HCT116 (cell line): ENCODE results near the gene GFY.

Experiments used
- EZH2 ChIP-seq: fragments of 200-600 bp; sonication (generic); IDR thresholded peaks from 2 replicates; pipeline ENCODE4 v1.6.1; 2017; ENCODE audit warnings: antibody characterized with exemption, mixed run types
- EZH2phosphoT487 ChIP-seq: fragments of 200-600 bp; IDR thresholded peaks from 2 replicates; pipeline ENCODE4 v1.6.1; 2018; ENCODE audit warnings: antibody characterized with exemption, borderline replicate concordance
- JUND ChIP-seq: IDR thresholded peaks from 2 replicates; pipeline ENCODE4 v1.6.1; 2012
- POLR2A ChIP-seq: IDR thresholded peaks from 2 replicates; pipeline ENCODE4 v1.7.0; 2011; ENCODE audit warnings: borderline replicate concordance; ENCODE audit not compliant: insufficient read depth, insufficient read length; ENCODE audit errors: extremely low read depth
- POLR2AphosphoS5 ChIP-seq: IDR thresholded peaks from 2 replicates; pipeline ENCODE4 v1.6.1; 2011; ENCODE audit warnings: mild to moderate bottlenecking, low read depth, low read length, moderate library complexity
- RAD21 ChIP-seq: IDR thresholded peaks from 2 replicates; pipeline ENCODE4 v1.6.1; 2012; ENCODE audit warnings: low read depth, mild to moderate bottlenecking
- REST ChIP-seq: IDR thresholded peaks from 2 replicates; pipeline ENCODE4 v1.6.1; 2012; ENCODE audit warnings: low read depth
- SIN3A ChIP-seq: IDR thresholded peaks from 2 replicates; pipeline ENCODE4 v1.6.1; 2012; ENCODE audit warnings: low read depth
- YY1 ChIP-seq: IDR thresholded peaks from 2 replicates; pipeline ENCODE4 v1.6.1; 2011; ENCODE audit warnings: low read length, low read depth, moderate library complexity, mild to moderate bottlenecking; ENCODE audit not compliant: insufficient replicate concordance; ENCODE audit errors: extremely low read depth
- ZFX ChIP-seq: fragments of 450-650 bp; IDR thresholded peaks from 2 replicates; pipeline ENCODE4 v1.6.1; 2017
- ZNF274 ChIP-seq: fragments of 200-500 bp; sonication (Bioruptor generic); IDR thresholded peaks from 2 replicates; pipeline ENCODE4 v1.6.1; 2014; ENCODE audit warnings: mild to moderate bottlenecking, low read depth, low read length, inconsistent platforms
- TF ChIP-seq, protein P1 (sequence below), 3 experiments: fragments of 200-600 bp in 1 of 3; sonication (generic) in 1 of 3; IDR thresholded peaks in 2 of 3; conservative IDR thresholded peaks in 1 of 3; 2 replicates each; pipeline ENCODE4 v1.5.1; 2012 to 2017; ENCODE audit warnings: low read depth in 2 of 3, low read length in 2 of 3, antibody characterized with exemption in 1 of 3, borderline replicate concordance in 1 of 3, control low read depth in 1 of 3, mild to moderate bottlenecking in 1 of 3, mixed read lengths in 1 of 3, mixed run types in 1 of 3, moderate library complexity in 1 of 3; ENCODE audit not compliant: insufficient read depth in 1 of 3
- TF ChIP-seq, protein P2 (sequence below): IDR thresholded peaks from 2 replicates; pipeline ENCODE4 v1.6.1; 2011; ENCODE audit warnings: mild to moderate bottlenecking, low read length, moderate library complexity; ENCODE audit not compliant: insufficient replicate concordance; ENCODE audit errors: extremely low read depth

DNA sequence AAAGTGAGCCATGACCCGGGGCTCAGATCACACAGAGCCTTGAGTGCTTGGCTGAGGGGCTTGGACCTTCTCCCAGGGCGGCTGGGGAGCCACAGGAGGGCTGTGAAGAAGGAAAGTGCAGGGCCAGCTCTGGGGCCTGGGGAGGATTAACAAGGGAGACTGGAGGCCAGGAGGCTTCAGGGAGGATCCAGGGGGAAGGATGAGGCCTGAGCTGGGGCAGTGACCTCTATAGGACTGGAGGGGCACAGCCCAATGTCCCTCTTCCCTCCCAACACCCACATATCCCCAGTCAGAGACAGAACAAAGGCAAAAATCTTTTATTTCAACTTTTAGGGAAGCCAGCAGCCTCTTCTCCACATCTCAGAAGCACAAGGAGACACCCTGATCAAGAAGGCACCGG is 20.8 kb downstream of the GFY start:
- TF ChIP-seq EZH2, result no peak
- TF ChIP-seq, protein P1, sequence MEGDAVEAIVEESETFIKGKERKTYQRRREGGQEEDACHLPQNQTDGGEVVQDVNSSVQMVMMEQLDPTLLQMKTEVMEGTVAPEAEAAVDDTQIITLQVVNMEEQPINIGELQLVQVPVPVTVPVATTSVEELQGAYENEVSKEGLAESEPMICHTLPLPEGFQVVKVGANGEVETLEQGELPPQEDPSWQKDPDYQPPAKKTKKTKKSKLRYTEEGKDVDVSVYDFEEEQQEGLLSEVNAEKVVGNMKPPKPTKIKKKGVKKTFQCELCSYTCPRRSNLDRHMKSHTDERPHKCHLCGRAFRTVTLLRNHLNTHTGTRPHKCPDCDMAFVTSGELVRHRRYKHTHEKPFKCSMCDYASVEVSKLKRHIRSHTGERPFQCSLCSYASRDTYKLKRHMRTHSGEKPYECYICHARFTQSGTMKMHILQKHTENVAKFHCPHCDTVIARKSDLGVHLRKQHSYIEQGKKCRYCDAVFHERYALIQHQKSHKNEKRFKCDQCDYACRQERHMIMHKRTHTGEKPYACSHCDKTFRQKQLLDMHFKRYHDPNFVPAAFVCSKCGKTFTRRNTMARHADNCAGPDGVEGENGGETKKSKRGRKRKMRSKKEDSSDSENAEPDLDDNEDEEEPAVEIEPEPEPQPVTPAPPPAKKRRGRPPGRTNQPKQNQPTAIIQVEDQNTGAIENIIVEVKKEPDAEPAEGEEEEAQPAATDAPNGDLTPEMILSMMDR (IDR thresholded peaks at IDR 0.05 in 2 of 3, conservative IDR thresholded peaks at IDR 0.05 in 1 of 3; ENCODE audit: borderline replicate concordance in 1 of 3, insufficient read depth in 1 of 3, low read depth in 2 of 3, low read length in 2 of 3), result 0 out of 6 replicates have a peak, but pooled peaks of 1 of the 3 experiments have one; percentile 8
- no peak for TF ChIP-seq POLR2A
- TF ChIP-seq, protein P2, sequence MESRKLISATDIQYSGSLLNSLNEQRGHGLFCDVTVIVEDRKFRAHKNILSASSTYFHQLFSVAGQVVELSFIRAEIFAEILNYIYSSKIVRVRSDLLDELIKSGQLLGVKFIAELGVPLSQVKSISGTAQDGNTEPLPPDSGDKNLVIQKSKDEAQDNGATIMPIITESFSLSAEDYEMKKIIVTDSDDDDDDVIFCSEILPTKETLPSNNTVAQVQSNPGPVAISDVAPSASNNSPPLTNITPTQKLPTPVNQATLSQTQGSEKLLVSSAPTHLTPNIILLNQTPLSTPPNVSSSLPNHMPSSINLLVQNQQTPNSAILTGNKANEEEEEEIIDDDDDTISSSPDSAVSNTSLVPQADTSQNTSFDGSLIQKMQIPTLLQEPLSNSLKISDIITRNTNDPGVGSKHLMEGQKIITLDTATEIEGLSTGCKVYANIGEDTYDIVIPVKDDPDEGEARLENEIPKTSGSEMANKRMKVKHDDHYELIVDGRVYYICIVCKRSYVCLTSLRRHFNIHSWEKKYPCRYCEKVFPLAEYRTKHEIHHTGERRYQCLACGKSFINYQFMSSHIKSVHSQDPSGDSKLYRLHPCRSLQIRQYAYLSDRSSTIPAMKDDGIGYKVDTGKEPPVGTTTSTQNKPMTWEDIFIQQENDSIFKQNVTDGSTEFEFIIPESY, result no peak
- no peak for TF ChIP-seq EZH2phosphoT487
- no peak for TF ChIP-seq POLR2AphosphoS5
- TF ChIP-seq JUND, result no peak
- TF ChIP-seq ZNF274, result no peak
- no peak for TF ChIP-seq SIN3A
- TF ChIP-seq RAD21, result no peak
- TF ChIP-seq REST, result no peak
- no peak for TF ChIP-seq ZFX
- no peak for TF ChIP-seq YY1
